HG02678 (cell line): ENCODE results near the gene EMC9.
"Not testable (repeated sequence)": the region's sequence is repeated elsewhere in the genome, so short reads cannot be mapped to it uniquely, and the experiment has no call there.

Experiments
- ATAC-seq: cut with Tn5 transposase; IDR thresholded peaks from one replicate; pipeline ENCODE4 v1.9.1; 2021; ENCODE audit warnings: mild to moderate bottlenecking, moderate library complexity; ENCODE audit not compliant: unreplicated experiment

EMC9 gene

GRCh38 chr14:24110523-24110922 is 30.9 kb downstream of the EMC9 start:
- no peak for ATAC-seq

- no peak for ATAC-seq
Measured at GRCh38 chr14:24110060-24110459, 31.3 kb downstream of the EMC9 start.

- ATAC-seq, result peak; percentile 26
Measured at GRCh38 chr14:24108336-24108874, 33.0 kb downstream of the EMC9 start.

GRCh38 chr14:24106672-24107271 is 34.6 kb downstream of the EMC9 start:
- no peak for ATAC-seq

GRCh38 chr14:24105609-24106239 is 35.7 kb downstream of the EMC9 start:
- not testable (repeated sequence) for ATAC-seq

- ATAC-seq, result no peak
Measured at GRCh38 chr14:24103451-24103850, 37.9 kb downstream of the EMC9 start.

GRCh38 chr14:24102357-24103048 is 38.9 kb downstream of the EMC9 start:
- no peak for ATAC-seq

GRCh38 chr14:24100982-24101494 is 40.4 kb downstream of the EMC9 start:
- no peak for ATAC-seq

- ATAC-seq, result no peak
Measured at GRCh38 chr14:24100197-24100981, 41.0 kb downstream of the EMC9 start.

GRCh38 chr14:24098927-24099813 is 42.2 kb downstream of the EMC9 start:
- no peak for ATAC-seq

- ATAC-seq, result no peak
Measured at GRCh38 chr14:24098229-24098926, 43.0 kb downstream of the EMC9 start.

- ATAC-seq, result no peak
Measured at GRCh38 chr14:24096545-24097181, 44.7 kb downstream of the EMC9 start.

- ATAC-seq, result peak; percentile 66
Measured at GRCh38 chr14:24095271-24096068, 45.9 kb downstream of the EMC9 start.

- ATAC-seq, result no peak
Measured at GRCh38 chr14:24094841-24095270, 46.5 kb downstream of the EMC9 start.

GRCh38 chr14:24093901-24094840 is 47.2 kb downstream of the EMC9 start, which contains the start of gene PCK2:
TSS of gene PCK2 (plus strand) at chr14:24094311. CDS start at chr14:24094406, 95 bp downstream.
- peak; percentile 49 for ATAC-seq

- no peak for ATAC-seq
Measured at GRCh38 chr14:24093207-24093900, 48.0 kb downstream of the EMC9 start.
